ENCODE data around the gene RAB40B. TPM values are rescaled to one million over a fixed set of nuclear protein-coding genes. Genes with fewer than 3 reads are reported as not detected.

The RAB40B gene
- polyA plus RNA-seq, 1 experiment = 5.4 TPM

DNA sequence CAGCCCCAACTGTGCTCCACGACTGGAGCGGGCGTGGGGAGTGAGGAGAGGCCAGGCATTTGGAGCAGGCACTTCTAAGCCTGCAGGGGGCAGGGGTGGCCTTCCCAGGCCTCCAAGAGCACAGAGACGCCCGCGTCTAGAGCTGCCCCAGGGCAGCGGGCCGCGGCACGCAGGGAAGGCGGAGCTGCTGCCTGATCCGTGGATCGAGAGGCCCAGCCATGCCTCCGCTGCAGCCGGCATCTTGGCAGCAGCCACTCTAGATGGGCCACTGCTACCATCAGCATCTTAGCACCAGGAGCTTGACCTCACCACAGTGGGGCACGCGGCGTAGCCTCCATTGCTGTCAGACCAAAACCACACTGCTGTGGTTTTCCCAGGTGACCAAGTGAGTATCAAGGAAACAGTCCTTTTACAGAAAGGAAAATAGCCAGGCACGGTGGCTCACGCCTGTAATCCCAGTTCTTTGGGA is 29.8 kb downstream of the RAB40B start:
- DNase-seq (ENCODE audit: low read depth, low spot score) = peak; percentile 18
- ChIA-PET POLR2A (interaction anchor here (0.8 kb wide), 1 partner anchor 48 kb away, joined by 10 read pairs; the partner anchor contains the start of gene FN3KRP), CTCF (interaction anchor here (0.7 to 2.4 kb wide), 12 partner anchors 10 to 208 kb away, joined by 3 to 15 read pairs (median 4); no protein-coding TSS in a partner anchor)
- H3K4me3 ChIP-seq (ENCODE audit: low read depth, low read length) = no peak overlapping the region
- TF ChIP-seq CTCF (IDR thresholded peaks at IDR 0.05; ENCODE audit: low read depth, low read length) = peak; percentile 56
- H3K27me3 ChIP-seq (ENCODE audit: control insufficient read depth, insufficient read depth, low read length) = no peaks in the 10 kb centered on the region
- H3K27ac ChIP-seq (ENCODE audit: low read depth, low read length) = no peak overlapping the region
- H3K9me3 ChIP-seq (ENCODE audit: control insufficient read depth, insufficient read depth, low read length) = no peaks in the 10 kb centered on the region; the same call in 1 of the 2 replicates

DNA sequence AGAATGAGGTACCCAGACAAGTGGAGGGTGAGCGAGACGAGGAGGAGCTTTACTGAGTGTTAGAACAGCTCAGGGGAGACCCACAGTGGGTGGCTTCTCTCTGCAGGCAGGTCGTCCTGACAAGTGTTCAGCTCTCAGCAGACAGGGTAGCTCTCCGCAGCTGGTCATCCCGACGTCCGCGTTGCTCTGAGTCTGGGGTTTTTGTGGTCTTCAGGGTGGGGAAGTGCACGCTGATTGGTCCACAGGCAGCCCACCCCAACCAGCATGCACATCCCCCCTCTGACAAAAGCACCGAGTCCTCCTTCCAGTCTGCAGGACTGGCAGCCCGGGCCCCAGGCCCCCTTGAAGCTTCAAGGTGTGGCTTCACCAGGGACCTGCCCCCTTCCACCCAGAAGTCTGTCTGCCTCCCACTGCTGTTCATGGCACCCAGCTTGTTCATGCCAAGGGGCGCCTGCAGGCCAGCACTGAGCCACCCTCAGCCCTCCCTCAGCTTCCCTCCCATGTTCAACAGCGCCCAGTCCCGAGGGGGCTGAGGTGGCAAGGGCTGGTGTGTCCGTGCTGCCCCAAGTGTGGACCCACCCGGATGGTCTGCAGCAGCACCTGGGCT is 30.4 kb downstream of the RAB40B start:
- Histone ChIP-seq H3K9me3 (ENCODE audit: control insufficient read depth, insufficient read depth, low read length) (no peaks in the 10 kb centered on the region; the same call in 1 of the 2 replicates), H3K27ac (ENCODE audit: low read depth, low read length) (no peak overlapping the region), H3K4me3 (ENCODE audit: low read depth, low read length) (no peak overlapping the region), H3K27me3 (ENCODE audit: control insufficient read depth, insufficient read depth, low read length) (no peaks in the 10 kb centered on the region)
- no peak for TF ChIP-seq CTCF (IDR thresholded peaks at IDR 0.05; ENCODE audit: low read depth, low read length)
- ChIA-PET POLR2A (interaction anchor here (0.8 kb wide), 1 partner anchor 48 kb away, joined by 10 read pairs; the partner anchor contains the start of gene FN3KRP), CTCF (interaction anchor here (0.6 to 2.4 kb wide), 9 partner anchors 10 to 208 kb away, joined by 3 to 15 read pairs (median 4); partner anchors contain the start of gene FN3KRP)
- DNase-seq (ENCODE audit: low read depth, low spot score) = no peak

DNA sequence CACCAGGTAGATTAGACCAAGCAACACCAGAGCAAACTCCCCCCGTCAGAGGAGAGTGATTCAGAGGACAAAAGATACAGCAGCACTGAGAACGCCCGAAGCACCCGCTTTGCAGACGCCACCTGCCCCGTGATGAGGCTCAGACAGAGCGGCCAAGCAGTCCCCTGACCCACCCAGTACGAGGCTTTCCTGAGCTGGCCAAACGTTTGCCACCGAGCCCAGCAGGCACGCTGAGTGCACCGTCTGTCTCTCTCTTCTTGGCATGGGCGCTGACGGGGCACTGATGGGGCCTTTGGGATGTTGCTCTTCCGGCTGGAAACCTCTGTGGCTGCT is 30.9 kb downstream of the RAB40B start:
- H3K9me3 ChIP-seq (ENCODE audit: control insufficient read depth, insufficient read depth, low read length) = no peaks in the 10 kb centered on the region; the same call in 1 of the 2 replicates
- H3K4me3 ChIP-seq (ENCODE audit: low read depth, low read length) = no peak overlapping the region
- H3K27ac ChIP-seq (ENCODE audit: low read depth, low read length) = no peak overlapping the region
- no peak for TF ChIP-seq CTCF (IDR thresholded peaks at IDR 0.05; ENCODE audit: low read depth, low read length)
- no peaks in the 10 kb centered on the region for H3K27me3 ChIP-seq (ENCODE audit: control insufficient read depth, insufficient read depth, low read length)
- ChIA-PET POLR2A (no interaction called here), CTCF (interaction anchor here (0.6 to 2.4 kb wide), 5 partner anchors 11 to 107 kb away, joined by 3 to 15 read pairs (median 7); partner anchors contain the start of gene FN3KRP)
- no peak for DNase-seq (ENCODE audit: low read depth, low spot score)

DNA sequence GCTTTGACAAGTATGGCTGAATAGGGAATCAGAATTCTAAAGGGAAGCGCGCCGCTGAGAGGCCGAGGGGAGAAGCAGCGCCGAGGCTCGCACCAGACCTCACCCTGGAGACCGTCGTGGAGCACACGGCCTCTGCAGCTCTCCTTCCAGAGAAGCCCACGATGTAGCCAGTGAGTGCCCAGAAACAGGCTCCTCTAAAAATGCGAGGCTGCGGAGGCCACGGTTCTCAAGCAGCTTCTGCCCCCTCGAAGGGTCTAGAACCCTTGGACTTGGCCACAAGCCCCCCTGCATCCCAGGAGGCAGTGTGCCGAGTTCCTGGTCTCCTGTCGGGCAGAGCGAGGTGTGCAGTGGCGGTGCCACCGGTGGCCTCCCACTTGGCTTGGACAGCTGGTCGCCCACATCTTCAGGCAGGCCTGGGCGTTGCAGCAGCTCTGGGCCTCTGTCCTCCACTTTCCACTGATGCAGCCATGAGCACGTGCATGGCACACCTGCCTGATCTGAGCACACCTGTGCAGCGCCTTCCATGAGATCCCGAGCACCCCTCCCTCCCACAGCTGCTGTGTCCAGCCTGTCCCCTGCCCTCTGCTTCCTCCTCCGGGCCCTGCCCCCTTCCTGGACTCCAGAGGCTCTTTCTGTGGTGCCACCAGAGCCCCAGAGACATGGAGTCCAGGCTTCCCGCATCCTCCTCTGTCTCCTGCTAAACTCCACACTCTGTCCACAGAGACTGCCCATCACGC is 31.4 kb downstream of the RAB40B start:
- Histone ChIP-seq H3K4me3 (ENCODE audit: low read depth, low read length) (no peak overlapping the region), H3K27ac (ENCODE audit: low read depth, low read length) (no peak overlapping the region), H3K9me3 (ENCODE audit: control insufficient read depth, insufficient read depth, low read length) (no peaks in the 10 kb centered on the region; the same call in 1 of the 2 replicates), H3K27me3 (ENCODE audit: control insufficient read depth, insufficient read depth, low read length) (no peaks in the 10 kb centered on the region)
- DNase-seq (ENCODE audit: low read depth, low spot score) = no peak
- TF ChIP-seq CTCF (IDR thresholded peaks at IDR 0.05; ENCODE audit: low read depth, low read length) = no peak
- ChIA-PET CTCF (interaction anchor here (1.8 kb wide), 1 partner anchor 105 kb away, joined by 15 read pairs; no protein-coding TSS in a partner anchor), POLR2A (no interaction called here)

DNA sequence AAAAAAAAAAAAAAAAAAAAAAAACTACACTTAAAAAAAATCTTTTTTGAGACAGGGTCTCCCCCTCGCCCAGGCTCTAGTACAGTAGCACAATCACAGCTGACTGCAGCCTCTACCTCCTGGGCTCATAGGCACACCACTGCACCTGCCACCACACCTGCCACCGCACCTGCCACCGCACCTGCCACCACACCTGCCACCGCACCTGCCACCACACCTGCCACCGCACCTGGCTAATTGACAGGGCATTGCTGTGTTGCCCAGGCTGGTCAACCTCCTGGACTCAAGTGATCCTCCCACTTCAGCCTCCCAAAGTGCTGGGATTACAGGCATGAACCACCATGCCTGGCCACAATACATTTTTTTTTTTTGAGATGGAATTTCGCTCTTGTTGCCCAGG is 32.6 kb downstream of the RAB40B start:
- DNase-seq (ENCODE audit: low read depth, low spot score) = no peak
- Histone ChIP-seq H3K9me3 (ENCODE audit: control insufficient read depth, insufficient read depth, low read length) (peaks cover 5% of the 10 kb centered on the region; the same call in 1 of the 2 replicates), H3K27me3 (ENCODE audit: control insufficient read depth, insufficient read depth, low read length) (no peaks in the 10 kb centered on the region), H3K4me3 (ENCODE audit: low read depth, low read length) (no peak overlapping the region), H3K27ac (ENCODE audit: low read depth, low read length) (no peak overlapping the region)
- ChIA-PET CTCF (no interaction called here), POLR2A (no interaction called here)
- no peak for TF ChIP-seq CTCF (IDR thresholded peaks at IDR 0.05; ENCODE audit: low read depth, low read length)

All from AG04450 (cell line).